Neural progenitor cell (in vitro differentiated cells): ENCODE results near the gene NKD1.

Experiments used
- CTCF ChIP-seq: fragments of 200-600 bp; sonication (generic); IDR thresholded peaks from 2 replicates; pipeline ENCODE4 v1.5.1; 2017; ENCODE audit warnings: antibody characterized with exemption, mild to moderate bottlenecking
- EZH2phosphoT487 ChIP-seq: fragments of 200-600 bp; sonication (generic); IDR thresholded peaks from 2 replicates; pipeline ENCODE4 v1.6.1; 2017; ENCODE audit warnings: antibody characterized with exemption

GRCh38 chr16:50591209-50591608 is 43.0 kb downstream of the NKD1 start:
- TF ChIP-seq CTCF = no peak
- TF ChIP-seq EZH2phosphoT487 = no peak
